ENCODE results near the gene GRWD1.

GRWD1 gene

GRCh38 chr19:48498595-48499311 lies 53.0 kb downstream of the GRWD1 start:
- DNase-seq = no peak

GRCh38 chr19:48499316-48500090 lies 53.7 kb downstream of the GRWD1 start:
- no peak for DNase-seq

DNA sequence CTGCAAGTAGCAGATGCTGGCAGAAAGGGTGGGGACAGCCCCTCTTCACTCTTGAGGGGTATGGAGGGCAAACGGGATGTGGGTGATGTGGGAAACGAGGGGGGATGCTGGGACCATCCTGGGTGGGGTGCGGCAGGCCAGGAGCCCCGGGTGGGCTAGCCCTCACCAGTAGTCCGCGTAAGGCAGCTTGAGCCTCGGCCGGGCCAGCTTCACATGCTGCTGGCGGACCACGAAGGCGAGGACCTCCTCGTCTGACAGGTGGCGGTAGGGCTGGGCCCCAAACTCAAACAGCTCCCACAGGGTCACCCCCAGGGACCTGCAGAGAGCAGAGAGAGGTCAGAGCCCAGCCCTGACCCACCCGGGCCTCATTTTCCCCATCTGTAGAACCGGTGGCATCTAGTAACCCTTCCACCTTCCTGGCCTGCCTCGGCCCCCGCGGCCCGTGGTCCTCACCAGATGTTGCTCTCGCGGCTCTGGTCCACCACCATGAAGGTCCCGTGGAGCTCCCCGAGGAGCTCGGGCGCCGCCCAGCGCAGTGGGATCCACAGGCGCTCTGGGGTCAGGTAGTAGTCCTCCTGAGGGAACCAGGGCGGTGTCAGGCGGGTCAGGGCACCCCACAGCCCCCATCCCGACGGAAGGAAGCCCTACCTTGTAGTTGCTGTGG lies 55.2 kb downstream of the GRWD1 start:
- no peak for DNase-seq

DNA sequence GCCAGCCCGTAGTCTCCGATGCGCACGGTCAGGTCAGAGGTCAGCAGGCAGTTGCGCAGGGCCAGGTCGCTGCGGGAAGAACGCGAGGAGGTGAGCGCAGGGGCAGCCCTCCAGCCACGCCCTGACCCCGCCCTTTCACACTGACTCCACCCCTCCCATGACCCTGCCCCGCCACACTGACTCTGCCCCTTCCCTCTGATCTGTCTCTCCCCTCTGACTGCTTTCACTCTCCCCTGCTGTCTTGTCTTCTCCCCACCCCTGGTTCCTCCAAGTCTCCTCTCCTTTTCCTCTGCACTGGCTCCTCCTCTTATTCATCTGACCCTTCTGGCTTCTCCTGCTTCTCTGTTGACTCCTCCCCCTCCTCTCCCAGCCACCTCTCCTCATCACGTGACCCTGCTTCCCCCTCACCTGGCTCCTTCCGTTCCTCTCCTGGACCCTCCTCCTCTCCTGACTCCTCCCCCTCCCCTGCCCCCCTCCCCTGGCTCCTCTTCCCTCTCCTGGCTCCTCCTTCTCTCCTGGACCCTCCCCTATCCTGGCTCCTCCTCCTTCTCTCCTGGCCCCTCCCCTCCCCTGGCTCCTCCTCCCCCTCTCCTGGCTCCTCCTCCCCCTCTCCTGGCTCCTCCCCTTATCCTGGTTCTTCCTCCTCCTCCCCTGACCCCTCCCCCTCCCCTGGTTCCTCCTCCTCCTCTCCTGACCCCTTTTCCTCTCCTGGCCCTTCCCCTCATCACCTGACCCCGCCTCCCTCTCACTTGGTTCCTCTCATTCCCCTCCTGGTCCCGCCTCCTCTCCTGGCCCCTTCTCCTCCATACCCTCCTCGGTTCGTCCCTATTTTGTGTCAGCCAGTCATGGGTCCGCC lies 55.9 kb downstream of the GRWD1 start:
- peak in 3 of 5 experiments; percentile 55 to 84 (median 66) for DNase-seq

DNA sequence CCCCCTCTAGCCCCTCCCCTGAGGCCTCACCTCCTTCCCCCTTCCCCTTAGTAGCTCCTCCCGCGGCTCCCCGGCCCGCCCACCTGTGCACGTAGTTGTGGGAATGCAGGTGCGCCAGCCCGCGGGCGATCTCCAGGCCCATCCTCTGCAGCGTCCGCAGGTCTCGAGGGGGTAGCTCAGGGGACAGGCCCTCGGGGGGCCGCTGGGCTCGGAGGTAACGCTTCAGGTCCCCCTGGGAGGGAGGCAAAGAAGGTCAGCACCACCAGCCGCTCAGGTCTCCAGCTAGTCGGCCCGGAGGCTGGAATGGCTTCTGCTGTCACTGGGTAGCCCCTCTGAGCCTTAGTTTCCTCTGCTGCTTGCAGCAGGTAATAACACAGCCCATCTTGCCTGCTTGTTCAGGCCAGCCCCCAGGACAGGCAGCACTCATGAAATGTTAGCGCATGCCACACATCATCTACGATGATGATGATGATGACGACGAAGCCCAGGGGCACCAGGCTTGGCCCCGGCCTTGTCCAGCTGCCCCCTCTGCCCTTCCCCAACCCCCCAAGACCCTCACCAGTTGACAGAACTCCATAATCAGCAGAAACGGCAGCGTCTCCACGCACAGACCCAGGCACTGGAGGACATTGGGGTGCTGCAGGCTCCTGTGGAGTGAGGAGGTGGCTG lies 56.7 kb downstream of the GRWD1 start:
- peak in 3 of 5 experiments; percentile 52 to 78 (median 53) for DNase-seq

DNA sequence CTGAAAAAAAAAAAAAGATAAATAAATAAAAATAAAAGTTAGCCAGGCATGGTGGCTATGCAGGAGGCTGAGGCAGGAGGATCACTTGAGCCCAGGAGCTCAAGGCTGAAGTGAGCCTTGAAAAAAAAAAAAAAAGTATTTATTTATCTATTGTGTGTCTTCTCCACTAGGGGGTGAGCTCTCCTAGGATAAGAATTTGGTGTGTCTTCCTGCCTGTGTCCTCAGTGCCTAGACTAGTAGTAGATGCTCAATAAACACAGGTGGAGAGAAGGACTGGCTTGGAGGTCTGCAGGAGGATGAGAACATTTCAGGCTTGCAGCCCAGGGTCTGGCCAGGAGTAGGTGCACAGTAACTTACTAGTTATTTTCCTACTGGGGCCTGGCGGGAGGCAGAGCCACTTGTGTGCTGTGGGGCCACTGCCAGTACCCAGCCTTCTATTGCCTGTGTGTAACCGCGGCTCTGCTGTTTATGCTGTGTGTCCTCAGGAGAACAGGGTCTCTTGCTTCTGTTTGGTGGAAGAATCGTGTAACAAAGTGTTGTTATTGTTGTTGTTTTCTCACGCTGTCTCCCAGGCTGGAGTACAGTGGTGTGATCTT lies 60.5 kb downstream of the GRWD1 start:
- peak in 2 of 5 experiments; percentile 39 to 76 for DNase-seq
